HEK293 (cell line): ENCODE data around the gene PLCD1.

ENCODE experiments used
- CTCF ChIA-PET: fragments of 350-600 bp; formaldehyde crosslinking; extraction: SDS; loops from one replicate; lab custom pipeline; 2021; ENCODE audit warnings: antibody characterized with exemption; lab: Yijun Ruan, JAX
- POLR2A ChIA-PET: fragments of 300-600 bp; formaldehyde crosslinking; extraction: SDS; loops from one replicate; lab custom pipeline; 2020; ENCODE audit warnings: antibody characterized with exemption, inconsistent platforms; lab: Yijun Ruan, JAX
- H3K27ac ChIP-seq: fragments of 200-500 bp; sonication (Bioruptor generic); 2 replicates; pipeline ENCODE4 v1.5.1; 2014; ENCODE audit warnings: low read depth, low read length, control low read depth, inconsistent platforms; ENCODE audit errors: extremely low read depth
- H3K36me3 ChIP-seq, 2 experiments: fragments of 200-500 bp in 1 of 2; sonication (Bioruptor generic) in 1 of 2; 1 replicate in 1 of 2; 2 replicates in 1 of 2; pipeline ENCODE4 v1.5.1; 2014 to 2017; ENCODE audit warnings: inconsistent platforms in 2 of 2, low read length in 2 of 2; ENCODE audit not compliant: control insufficient read depth in 2 of 2, insufficient read depth in 1 of 2
- H3K4me1 ChIP-seq: fragments of 200-500 bp; sonication (Bioruptor generic); 2 replicates; pipeline ENCODE4 v1.5.1; 2014; ENCODE audit warnings: mild to moderate bottlenecking, low read length, inconsistent platforms; ENCODE audit not compliant: control insufficient read depth, insufficient read depth
- H3K4me3 ChIP-seq: 2 replicates; pipeline ENCODE4 v1.5.1; 2011; ENCODE audit warnings: low read depth, mild to moderate bottlenecking, control low read depth, low read length, moderate library complexity
- H3K9me3 ChIP-seq: fragments of 200-500 bp; sonication (Bioruptor generic); 2 replicates; pipeline ENCODE4 v1.5.1; 2014; ENCODE audit warnings: low read depth, low read length, inconsistent platforms; ENCODE audit not compliant: control insufficient read depth, insufficient read depth
- ELK4 ChIP-seq: IDR thresholded peaks from 2 replicates; pipeline ENCODE4 v1.6.1; 2011; ENCODE audit warnings: mild to moderate bottlenecking, low read depth, low read length, borderline replicate concordance
- HOXD13 ChIP-seq: sonication (generic); formaldehyde crosslinking; IDR thresholded peaks from 2 replicates; pipeline ENCODE4 v1.8.0; 2022; ENCODE audit warnings: missing genetic modification reagents, borderline replicate concordance
- IKZF3 ChIP-seq: fragments of 450-650 bp; IDR thresholded peaks from 2 replicates; pipeline ENCODE4 v1.5.0; 2018; ENCODE audit warnings: missing biosample characterization, mild to moderate bottlenecking, missing genetic modification characterization, moderate library complexity
- TCF7L2 ChIP-seq: IDR thresholded peaks from 2 replicates; pipeline ENCODE4 v1.6.1; 2011; ENCODE audit warnings: low read depth, mild to moderate bottlenecking, inconsistent platforms, low read length, moderate library complexity, borderline replicate concordance
- ZFHX2 ChIP-seq: fragments of 450-650 bp; formaldehyde crosslinking; conservative IDR thresholded peaks from 2 replicates; pipeline ENCODE4 v1.5.1; 2016; ENCODE audit warnings: missing biosample characterization, missing genetic modification characterization
- ZNF10 ChIP-seq: fragments of 450-650 bp; formaldehyde crosslinking; IDR thresholded peaks from 2 replicates; pipeline ENCODE4 v1.5.1; 2017; ENCODE audit warnings: missing biosample characterization, missing genetic modification characterization
- ZNF121 ChIP-seq: fragments of 450-650 bp; formaldehyde crosslinking; IDR thresholded peaks from 2 replicates; pipeline ENCODE4 v1.5.1; 2016; ENCODE audit warnings: missing biosample characterization, missing genetic modification characterization
- ZNF138 ChIP-seq: fragments of 450-650 bp; formaldehyde crosslinking; IDR thresholded peaks from 2 replicates; pipeline ENCODE4 v1.5.1; 2016; ENCODE audit warnings: missing biosample characterization, missing genetic modification characterization, borderline replicate concordance
- ZNF155 ChIP-seq: fragments of 450-650 bp; formaldehyde crosslinking; IDR thresholded peaks from 2 replicates; pipeline ENCODE4 v1.5.1; 2016; ENCODE audit warnings: missing biosample characterization, missing genetic modification characterization
- ZNF221 ChIP-seq: fragments of 450-650 bp; formaldehyde crosslinking; IDR thresholded peaks from 2 replicates; pipeline ENCODE4 v1.5.1; 2017; ENCODE audit warnings: missing biosample characterization, missing genetic modification characterization, borderline replicate concordance
- ZNF24 ChIP-seq: fragments of 450-650 bp; formaldehyde crosslinking; IDR thresholded peaks from 2 replicates; pipeline ENCODE4 v1.5.1; 2016; ENCODE audit warnings: missing biosample characterization, missing genetic modification characterization
- ZNF426 ChIP-seq: fragments of 450-650 bp; formaldehyde crosslinking; IDR thresholded peaks from 2 replicates; pipeline ENCODE4 v1.5.1; 2017; ENCODE audit warnings: missing biosample characterization, missing genetic modification characterization, mild to moderate bottlenecking, inconsistent platforms, moderate library complexity
- ZNF513 ChIP-seq: fragments of 450-650 bp; IDR thresholded peaks from 2 replicates; pipeline ENCODE4 v1.5.1; 2018; ENCODE audit warnings: missing biosample characterization, missing genetic modification characterization
- ZNF518A ChIP-seq: fragments of 450-650 bp; formaldehyde crosslinking; conservative IDR thresholded peaks from 2 replicates; pipeline ENCODE4 v1.5.1; 2016; ENCODE audit warnings: low read depth, missing biosample characterization, missing genetic modification characterization
- ZNF664 ChIP-seq: fragments of 450-650 bp; formaldehyde crosslinking; IDR thresholded peaks from 2 replicates; pipeline ENCODE4 v1.5.1; 2016; ENCODE audit warnings: missing biosample characterization, missing genetic modification characterization
- TF ChIP-seq, protein P1 (sequence below): fragments of 450-650 bp; formaldehyde crosslinking; IDR thresholded peaks from 2 replicates; pipeline ENCODE4 v1.5.1; 2016; ENCODE audit warnings: missing biosample characterization, missing genetic modification characterization

PLCD1 gene

DNA sequence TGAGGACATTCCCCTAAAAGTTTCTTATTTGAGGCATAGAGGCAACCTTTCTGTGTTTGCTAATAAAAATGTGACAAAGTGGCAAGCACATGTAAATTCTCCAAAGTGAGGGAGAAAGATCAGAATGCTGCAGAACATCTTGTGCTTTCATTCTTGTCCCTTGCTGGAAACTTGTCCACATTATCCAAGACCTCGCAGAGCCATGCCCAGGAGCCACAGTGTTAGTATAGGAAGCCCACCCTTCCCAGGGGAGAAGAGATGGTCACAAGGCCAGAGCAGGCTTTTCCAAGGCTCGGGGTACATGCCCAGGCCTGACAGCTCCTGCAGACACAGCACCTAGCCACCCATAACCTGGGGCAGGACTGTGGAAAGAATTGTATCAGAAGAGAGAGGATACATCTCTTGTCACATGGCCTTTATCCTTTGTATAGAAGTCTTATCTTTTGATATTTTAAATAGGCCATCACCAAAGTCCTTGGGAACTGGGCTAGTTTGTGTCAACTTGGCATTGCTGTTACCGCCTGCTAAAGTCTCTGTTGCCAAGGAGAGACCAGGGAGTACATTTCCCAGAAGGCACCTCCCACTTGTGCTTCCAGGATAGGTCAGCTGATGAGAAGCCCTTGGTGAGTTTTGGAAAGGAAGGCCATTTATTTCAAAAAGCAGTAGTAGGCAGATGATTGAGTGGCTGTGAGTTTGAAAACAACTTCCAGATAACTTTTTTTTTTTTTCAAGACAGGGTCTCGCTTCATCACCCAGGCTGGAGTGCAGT is 20.1 kb upstream of the PLCD1 start (continued):
- TF ChIP-seq ZNF518A (tag by site-specific recombination) (no peak), ZNF138 (no peak)

GRCh38 chr3:38047896-38048295 is 18.5 kb upstream of the PLCD1 start:
- Histone ChIP-seq H3K27ac (no peak overlapping the region), H3K9me3 (no peaks in the 10 kb centered on the region), H3K36me3 (no peaks in the 10 kb centered on the region), H3K4me3 (no peak overlapping the region), H3K4me1 (no peaks in the 10 kb centered on the region)
- TF ChIP-seq, protein P1, sequence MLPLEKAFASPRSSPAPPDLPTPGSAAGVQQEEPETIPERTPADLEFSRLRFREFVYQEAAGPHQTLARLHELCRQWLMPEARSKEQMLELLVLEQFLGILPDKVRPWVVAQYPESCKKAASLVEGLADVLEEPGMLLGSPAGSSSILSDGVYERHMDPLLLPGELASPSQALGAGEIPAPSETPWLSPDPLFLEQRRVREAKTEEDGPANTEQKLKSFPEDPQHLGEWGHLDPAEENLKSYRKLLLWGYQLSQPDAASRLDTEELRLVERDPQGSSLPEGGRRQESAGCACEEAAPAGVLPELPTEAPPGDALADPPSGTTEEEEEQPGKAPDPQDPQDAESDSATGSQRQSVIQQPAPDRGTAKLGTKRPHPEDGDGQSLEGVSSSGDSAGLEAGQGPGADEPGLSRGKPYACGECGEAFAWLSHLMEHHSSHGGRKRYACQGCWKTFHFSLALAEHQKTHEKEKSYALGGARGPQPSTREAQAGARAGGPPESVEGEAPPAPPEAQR (tag by site-specific recombination): no peak
- no peak for TF ChIP-seq ZNF426 (tag by site-specific recombination)
- no peak for TF ChIP-seq ZNF155 (tag by site-specific recombination)
- no peak for TF ChIP-seq ZNF664 (tag by site-specific recombination)
- TF ChIP-seq ZNF513 (tag by site-specific recombination): no peak
- no peak for TF ChIP-seq ZNF221 (tag by site-specific recombination)
- no peak for TF ChIP-seq IKZF3 (tag by site-specific recombination)
- TF ChIP-seq ZNF121: no peak
- no peak for TF ChIP-seq HOXD13
- no peak for TF ChIP-seq ZFHX2 (tag by site-specific recombination)
- no peak for TF ChIP-seq ELK4
- no peak for TF ChIP-seq TCF7L2
- no peak for TF ChIP-seq ZNF10 (tag by site-specific recombination)
- no peak for TF ChIP-seq ZNF24 (tag by site-specific recombination)
- ChIA-PET POLR2A (no interaction called here), CTCF (no interaction called here)
